GM21381 (cell line): ENCODE measurements around the gene HTRA1.

Experiments
- ATAC-seq: cut with Tn5 transposase; IDR thresholded peaks from one replicate; pipeline ENCODE4 v1.9.1; 2021; ENCODE audit warnings: mild to moderate bottlenecking, moderate library complexity; ENCODE audit not compliant: unreplicated experiment

The HTRA1 gene

DNA sequence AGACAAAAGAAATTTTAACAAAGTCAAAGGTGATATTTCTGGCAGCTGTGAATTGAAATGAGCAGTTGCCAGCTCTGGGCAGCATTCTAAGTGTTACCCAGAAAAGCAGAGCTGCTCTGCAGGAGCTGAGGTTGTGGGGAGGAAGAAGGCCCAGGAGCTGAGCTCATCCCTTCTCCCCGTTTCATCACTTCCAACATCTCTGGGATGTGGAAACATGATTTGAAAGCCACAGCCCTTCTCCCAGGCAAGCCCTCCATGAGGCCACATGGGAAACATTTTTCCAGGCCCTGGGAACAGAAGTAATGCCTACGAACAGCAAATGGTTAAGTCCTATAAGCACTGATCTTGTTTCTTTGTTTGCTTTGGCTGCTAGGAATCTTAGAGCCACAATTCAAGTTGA, 88.3 kb downstream of the HTRA1 start:
- no peak for ATAC-seq

DNA sequence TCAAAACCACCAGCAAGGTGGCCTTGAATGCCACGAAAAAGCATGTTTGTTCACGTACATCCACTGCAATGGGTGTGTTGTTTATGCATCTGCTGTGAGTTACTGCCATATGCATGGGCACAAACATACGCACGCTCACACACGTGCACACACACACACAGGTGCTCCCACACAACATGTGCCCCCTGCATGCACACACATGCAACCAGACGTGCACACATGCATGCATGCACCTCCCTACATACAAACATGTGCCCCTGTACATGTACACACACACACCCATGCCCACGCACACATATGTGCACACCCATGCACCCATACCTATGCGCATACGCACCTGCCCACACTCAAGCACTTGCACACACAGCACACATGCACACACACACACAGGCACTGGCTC, 89.1 kb downstream of the HTRA1 start:
- no peak for ATAC-seq

GRCh38 chr10:122550983-122551382, 89.6 kb downstream of the HTRA1 start:
- ATAC-seq, result no peak

DNA sequence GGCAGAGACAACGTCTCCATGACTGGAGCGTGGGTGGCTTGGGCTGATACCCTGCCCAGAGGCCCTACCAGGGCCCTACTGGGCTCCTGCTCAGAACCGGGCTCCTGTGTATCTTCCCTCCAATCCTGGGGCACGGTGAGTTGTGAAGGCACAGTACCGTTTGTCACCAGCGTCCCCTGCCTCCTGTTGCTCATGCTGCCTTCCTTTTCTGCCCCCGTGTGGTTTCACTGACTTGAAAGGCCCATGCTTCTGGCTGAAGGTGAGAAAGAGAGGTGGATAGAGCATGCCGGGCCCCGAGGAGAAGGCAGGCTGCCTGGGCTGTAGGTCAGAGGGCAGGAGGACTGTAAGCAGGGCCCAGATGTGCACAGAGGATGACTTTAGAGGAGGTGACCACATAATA, 90.1 kb downstream of the HTRA1 start:
- no peak for ATAC-seq

- ATAC-seq, result no peak
Observed at GRCh38 chr10:122553341-122553740, 92.0 kb downstream of the HTRA1 start.

DNA sequence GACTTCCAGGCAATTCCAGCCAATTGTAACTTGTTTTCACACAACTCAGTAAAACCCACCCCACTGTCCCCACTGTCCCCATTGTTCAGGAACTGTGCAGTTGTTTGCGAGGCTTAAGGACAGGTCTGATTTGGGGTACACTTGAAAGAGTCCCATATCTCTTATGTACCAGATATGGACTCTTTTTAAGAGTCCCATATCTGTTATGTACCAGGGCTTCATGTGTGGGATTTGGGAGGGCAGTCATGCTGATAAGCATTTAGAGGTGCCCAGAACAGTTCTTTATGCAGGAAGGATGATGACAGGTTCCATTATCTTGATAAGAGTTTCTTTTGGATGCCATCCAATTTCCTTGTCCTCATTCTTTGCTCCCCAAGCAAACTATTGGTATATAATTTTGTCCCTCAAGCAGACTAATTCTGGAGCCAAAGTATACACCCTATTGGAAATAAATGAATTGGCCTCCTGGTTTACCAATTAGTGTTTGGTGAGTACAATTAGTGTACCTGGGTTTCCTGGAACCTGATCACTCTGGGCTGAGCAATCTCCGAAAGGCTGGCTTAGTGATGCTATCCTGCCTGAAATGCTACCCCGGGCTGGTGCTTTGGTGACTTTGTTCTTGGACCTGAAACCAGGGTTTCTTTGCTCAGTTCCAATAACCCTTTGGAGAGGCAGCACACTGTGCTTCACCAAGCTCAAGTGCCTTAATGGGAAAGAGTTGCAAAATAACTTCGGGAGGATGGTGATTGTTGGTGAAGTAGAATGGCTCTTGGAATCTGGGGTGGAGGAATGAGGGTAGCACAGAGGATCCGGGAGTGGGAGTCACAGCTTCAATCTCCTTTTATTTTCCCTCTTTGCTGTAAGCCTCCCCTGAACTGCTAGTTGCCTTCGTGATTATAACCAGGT, 93.0 kb downstream of the HTRA1 start:
- ATAC-seq, result no peak

DNA sequence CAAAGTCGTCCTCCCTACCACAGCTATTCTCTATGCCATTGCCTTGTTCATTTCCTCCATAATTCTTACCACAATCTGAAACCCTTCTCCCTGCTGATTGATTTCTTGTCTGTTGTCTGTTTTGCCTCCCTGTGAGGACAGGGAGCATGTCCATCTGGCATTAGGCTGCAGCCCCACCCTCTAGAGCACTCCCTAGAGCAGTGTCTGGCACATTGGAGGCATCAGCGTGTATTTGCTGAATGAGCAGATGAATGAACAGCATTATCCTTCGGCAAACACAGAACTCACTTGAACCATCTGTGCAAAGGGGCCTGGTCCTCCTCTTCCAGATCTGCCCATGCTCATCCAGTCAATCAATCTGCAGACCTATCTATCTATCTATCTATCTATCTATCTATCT, 94.1 kb downstream of the HTRA1 start:
- ATAC-seq, result no peak

DNA sequence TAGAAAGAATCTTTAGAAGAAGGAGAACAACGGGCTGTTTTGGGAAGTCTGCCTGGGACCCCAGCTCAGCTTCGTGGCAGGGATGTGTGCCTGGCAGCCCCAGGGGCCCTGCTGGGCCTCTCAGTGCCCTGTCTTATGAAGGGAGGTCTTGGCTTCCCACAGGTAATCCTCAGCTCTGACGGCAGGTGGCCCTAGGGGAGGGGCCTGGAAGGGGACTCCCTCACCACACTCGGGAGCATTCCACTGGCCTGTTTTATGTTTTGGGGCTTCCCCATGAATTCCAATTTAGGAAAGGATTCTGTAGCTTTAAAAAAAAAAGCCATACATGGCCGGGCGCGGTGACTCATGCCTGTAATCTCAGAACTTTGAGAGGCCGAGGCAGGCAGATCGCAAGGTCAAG, 96.2 kb downstream of the HTRA1 start:
- no peak for ATAC-seq

DNA sequence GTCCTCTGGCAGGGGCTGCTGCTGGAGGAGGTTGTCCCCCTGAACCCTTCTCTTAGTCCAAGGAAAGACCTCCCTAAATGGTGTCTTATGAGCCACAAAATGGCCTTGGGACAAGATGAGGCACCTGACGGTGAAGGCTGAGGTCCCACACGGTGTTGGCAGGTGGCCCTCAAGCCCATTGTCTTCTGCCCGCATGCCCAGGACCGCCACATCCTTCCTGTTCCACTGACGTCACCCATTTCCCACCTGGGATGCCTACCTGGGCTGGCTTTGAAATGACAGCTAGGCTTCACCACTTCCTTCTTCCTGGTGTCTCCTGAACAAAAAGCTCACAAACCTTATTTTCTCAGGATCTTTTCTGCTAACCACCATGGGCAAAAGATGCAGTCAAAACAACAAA, 97.1 kb downstream of the HTRA1 start:
- no peak for ATAC-seq

- no peak for ATAC-seq
Observed at GRCh38 chr10:122559228-122559627, 97.9 kb downstream of the HTRA1 start.

- ATAC-seq, result no peak
Observed at GRCh38 chr10:122560279-122560804, 99.0 kb downstream of the HTRA1 start, which contains the start of gene DMBT1. Gene DMBT1, plus strand, starts transcription at chr10:122560754. Its CDS starts 17 bp downstream, at chr10:122560771.

DNA sequence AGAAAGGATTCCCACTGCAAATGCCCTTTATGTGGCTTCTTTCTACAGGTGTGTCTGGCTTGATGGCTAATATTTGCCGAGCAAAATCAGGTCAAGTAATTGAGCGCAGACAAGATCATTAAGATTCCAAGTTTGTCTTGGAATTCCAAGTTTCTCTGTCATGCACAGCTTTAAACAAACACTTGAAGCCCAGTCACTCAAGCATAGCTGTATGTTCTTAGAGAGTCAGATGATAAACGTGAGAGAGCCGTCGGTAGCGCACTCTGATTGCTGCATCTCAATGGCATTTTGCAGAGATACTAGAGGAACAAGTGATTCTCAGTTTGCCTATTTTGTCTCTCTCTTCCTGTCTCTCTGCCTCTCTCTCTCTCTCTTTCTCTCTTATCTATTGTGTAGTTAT, 99.9 kb downstream of the HTRA1 start:
- ATAC-seq, result no peak

DNA sequence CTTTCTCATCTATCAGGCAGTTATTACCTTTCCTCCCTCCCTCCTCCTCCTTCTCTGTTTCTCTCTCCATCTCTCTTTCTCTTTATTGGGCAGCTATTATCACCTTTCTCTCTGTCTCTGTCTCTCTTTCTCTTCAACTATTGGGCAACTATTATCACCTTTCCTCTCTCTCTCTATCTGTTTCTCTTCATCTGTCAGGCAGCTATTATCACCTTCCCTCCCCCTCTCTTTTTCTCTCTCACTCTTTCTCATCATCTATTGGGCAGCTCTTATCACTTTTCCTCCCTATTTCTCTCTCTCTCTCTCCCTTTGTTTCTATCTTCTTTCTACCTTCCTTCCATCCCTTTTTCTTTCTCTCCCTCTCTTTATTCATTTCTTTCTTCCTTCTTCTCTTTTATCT, 100.4 kb downstream of the HTRA1 start:
- no peak for ATAC-seq
